Naive thymus-derived CD4-positive, alpha-beta T cell (primary cell): ENCODE results near the gene ISLR2. TPM values are rescaled to one million over a fixed set of nuclear protein-coding genes. Genes with fewer than 3 reads are reported as not detected.
"Not testable (repeated sequence)": the region's sequence is repeated elsewhere in the genome, so short reads cannot be mapped to it uniquely, and the experiment has no call there.

ENCODE experiments used
- ATAC-seq: fragments of 150-1000 bp; cut with Tn5 transposase; 2 replicates; pipeline ENCODE4 v1.10.0; 2021; ENCODE audit warnings: mild to moderate bottlenecking, moderate library complexity
- CTCF ChIA-PET: fragments of 350-600 bp; sonication (Branson Sonifier 250); formaldehyde crosslinking; loops from one replicate; lab custom pipeline; 2021; ENCODE audit warnings: antibody characterized with exemption; lab: Charles Lee
- POLR2A ChIA-PET: fragments of 350-600 bp; sonication (Branson Sonifier 250); formaldehyde crosslinking; loops from one replicate; lab custom pipeline; 2021; ENCODE audit warnings: antibody characterized with exemption, inconsistent platforms; lab: Charles Lee
- DNase-seq, 9 donors: peaks; one replicate each; pipeline versions ENCODE4 v3.0.0 to v3.0.0-alpha.2; 2020 to 2022; ENCODE audit warnings: mixed read lengths in 1 of 9
- H3K27ac ChIP-seq: one replicate; pipeline ENCODE4 v1.7.0; 2013; ENCODE audit warnings: mild to moderate bottlenecking, low read depth, low read length, moderate library complexity
- H3K27me3 ChIP-seq, 2 donors: one replicate each; pipeline ENCODE4 v1.7.0; 2013; ENCODE audit warnings: low read length in 2 of 2, mild to moderate bottlenecking in 2 of 2, moderate library complexity in 2 of 2; ENCODE audit not compliant: control insufficient read depth in 2 of 2, insufficient read depth in 2 of 2
- H3K36me3 ChIP-seq, 3 experiments: 1 replicate in 2 of 3; 2 replicates in 1 of 3; pipeline ENCODE4 v1.7.0; 2013; ENCODE audit warnings: low read length in 3 of 3, mild to moderate bottlenecking in 3 of 3, moderate library complexity in 1 of 3; ENCODE audit not compliant: insufficient read depth in 3 of 3, control insufficient read depth in 2 of 3
- H3K4me1 ChIP-seq, 2 donors: one replicate each; pipeline ENCODE4 v1.7.0; 2013; ENCODE audit warnings: low read length in 2 of 2, mild to moderate bottlenecking in 2 of 2, moderate library complexity in 1 of 2; ENCODE audit not compliant: control insufficient read depth in 2 of 2, insufficient read depth in 2 of 2
- H3K4me3 ChIP-seq: 2 replicates; pipeline ENCODE4 v1.7.0; 2013; ENCODE audit warnings: mild to moderate bottlenecking, low read length
- H3K9me3 ChIP-seq, 3 experiments: 1 replicate in 2 of 3; 2 replicates in 1 of 3; pipeline ENCODE4 v1.7.0; 2013; ENCODE audit warnings: low read length in 3 of 3; ENCODE audit not compliant: control insufficient read depth in 2 of 3
- H3K27ac Mint-ChIP-seq, 9 donors: one replicate each; pipeline ENCODE4 v1.8.0; 2020 to 2022; ENCODE audit warnings: mixed read lengths in 9 of 9, mild to moderate bottlenecking in 8 of 9, moderate library complexity in 5 of 9, inconsistent platforms in 2 of 9
- H3K27me3 Mint-ChIP-seq, 5 donors: one replicate each; pipeline ENCODE4 v1.8.0; 2021 to 2022; ENCODE audit warnings: mixed read lengths in 5 of 5, mild to moderate bottlenecking in 1 of 5
- H3K36me3 Mint-ChIP-seq, 5 donors: one replicate each; pipeline ENCODE4 v1.8.0; 2020 to 2022; ENCODE audit warnings: mixed read lengths in 5 of 5, mild to moderate bottlenecking in 3 of 5, inconsistent platforms in 1 of 5
- H3K4me1 Mint-ChIP-seq, 7 donors: one replicate each; pipeline ENCODE4 v1.8.0; 2020 to 2022; ENCODE audit warnings: mixed read lengths in 7 of 7, mild to moderate bottlenecking in 3 of 7, inconsistent platforms in 1 of 7
- H3K4me3 Mint-ChIP-seq, 10 donors: one replicate each; pipeline ENCODE4 v1.8.0; 2020 to 2022; ENCODE audit warnings: mild to moderate bottlenecking in 10 of 10, mixed read lengths in 10 of 10, moderate library complexity in 6 of 10, inconsistent platforms in 2 of 10
- H3K9me3 Mint-ChIP-seq, 11 donors: one replicate each; pipeline ENCODE4 v1.8.0; 2020 to 2022; ENCODE audit warnings: mixed read lengths in 11 of 11, mild to moderate bottlenecking in 4 of 11, inconsistent platforms in 1 of 11, moderate library complexity in 1 of 11
- intact Hi-C, 2 donors: fragments of 100-400 bp; cut with micrococcal nuclease; formaldehyde crosslinking; loops; one replicate each; pipeline ENCODE4 v1.15.1; 2023
- polyA plus RNA-seq, 2 donors: library from polyadenylated mRNA; unstranded; fragments of 300-500 nt; fragmentation: Illumina TruSeq; gene quantifications; one replicate each; pipeline ENCODE4 v1.2.3, GENCODE V29; 2021
- total RNA-seq, 6 experiments: library from RNA in 5 of 6; stranded (reverse) in 5 of 6; gene quantifications; 1 replicate in 5 of 6; 2 replicates in 1 of 6; pipeline ENCODE4 v1.2.3 and lab custom pipeline; 2021 to 2026

Gene ISLR2
- total and polyA plus RNA-seq, 7 experiments from 2014 or later = not detected

DNA sequence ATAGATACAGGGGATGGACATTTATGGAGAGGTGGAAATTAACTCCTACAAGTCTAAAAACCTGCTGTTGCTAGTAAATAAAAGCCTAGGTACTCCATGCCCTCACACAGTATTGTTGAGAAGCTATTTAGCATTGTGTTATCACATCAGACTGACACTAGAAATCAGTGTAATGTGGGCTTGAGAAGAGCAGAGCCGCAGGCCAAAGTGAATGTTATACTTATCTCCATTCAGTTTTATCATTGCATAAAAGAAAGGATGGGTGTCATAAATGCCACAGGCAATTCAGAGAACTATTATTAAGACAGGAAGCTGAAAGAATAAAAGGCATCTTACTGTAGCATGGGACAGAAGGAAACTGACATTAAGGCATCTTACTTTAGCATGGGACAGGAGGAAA, 29.4 kb downstream of the ISLR2 start:
- no peak overlapping the region for H3K4me3 Mint-ChIP-seq
- Histone ChIP-seq H3K27ac (no peak overlapping the region), H3K36me3 (no peaks in the 10 kb centered on the region), H3K9me3 (no peaks in the 10 kb centered on the region), H3K27me3 (no peaks in the 10 kb centered on the region), H3K4me1 (no peaks in the 10 kb centered on the region), H3K4me3 (no peak overlapping the region)
- DNase-seq (no peak), ATAC-seq (no peak)
- intact Hi-C loops = no loop called here
- peaks cover 9 to 44% (median 21%) of the 10 kb centered on the region in 5 donors for H3K27me3 Mint-ChIP-seq
- POLR2A ChIA-PET = no interaction called here
- H3K27ac Mint-ChIP-seq = no peak overlapping the region
- peaks cover 0 to 28% (median 9%) of the 10 kb centered on the region in 7 donors for H3K4me1 Mint-ChIP-seq
- CTCF ChIA-PET = interaction anchor here (0.6 kb wide), 1 partner anchor 206 kb away, joined by 3 read pairs; no protein-coding TSS in a partner anchor
- no peaks in the 10 kb centered on the region for H3K36me3 Mint-ChIP-seq
- peaks cover 0 to 8% (median 2%) of the 10 kb centered on the region in 11 donors for H3K9me3 Mint-ChIP-seq

DNA sequence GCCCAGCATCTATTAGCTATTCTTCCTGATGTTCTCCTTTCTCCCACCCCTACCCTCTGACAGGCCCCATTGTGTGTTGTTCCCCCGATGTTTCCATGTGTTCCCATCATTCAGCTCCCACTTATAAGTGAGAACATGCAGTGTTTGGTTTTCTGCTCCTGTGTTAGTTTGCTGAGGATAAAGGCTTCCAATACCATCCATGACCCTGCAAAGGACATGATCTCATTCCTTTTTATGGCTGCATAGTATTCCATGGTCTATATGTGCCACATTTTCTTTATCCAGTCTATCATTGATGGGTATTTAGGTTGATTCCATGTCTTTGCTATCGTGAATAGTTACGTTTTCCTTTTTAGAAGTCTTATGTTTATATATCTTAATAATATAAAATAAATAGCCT, 30.0 kb downstream of the ISLR2 start:
- H3K36me3 Mint-ChIP-seq, DNase-seq, H3K27ac ChIP-seq, ATAC-seq, H3K4me3 Mint-ChIP-seq, intact Hi-C loops, H3K36me3 ChIP-seq, H3K4me3 ChIP-seq, H3K27ac Mint-ChIP-seq, H3K9me3 ChIP-seq, H3K27me3 ChIP-seq, CTCF ChIA-PET, H3K4me1 ChIP-seq, POLR2A ChIA-PET: not testable (repeated sequence)
- Mint-ChIP-seq H3K9me3 (peaks cover 0 to 13% (median 3%) of the 10 kb centered on the region in 11 donors), H3K27me3 (peaks cover 4 to 44% (median 23%) of the 10 kb centered on the region in 5 donors), H3K4me1 (peaks cover 0 to 28% (median 9%) of the 10 kb centered on the region in 7 donors)

DNA sequence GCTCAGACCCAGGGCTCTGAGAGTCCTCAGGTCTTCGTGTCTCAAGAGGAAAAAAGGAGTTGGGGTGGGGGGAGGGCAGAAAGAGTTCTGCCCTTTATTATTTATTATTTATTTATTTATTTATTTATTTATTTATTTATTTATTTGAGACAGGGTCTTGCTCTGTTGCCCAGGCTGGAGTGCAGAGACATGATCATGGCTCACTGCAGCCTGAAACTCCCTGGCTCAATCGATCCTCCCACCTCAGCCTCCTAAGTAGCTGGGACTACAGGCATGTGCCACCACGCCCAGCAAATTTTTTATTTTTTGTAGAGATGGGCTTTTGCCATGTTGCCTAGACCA, 31.8 kb downstream of the ISLR2 start:
- DNase-seq, H3K36me3 Mint-ChIP-seq, intact Hi-C loops, CTCF ChIA-PET, H3K27me3 ChIP-seq, H3K4me3 Mint-ChIP-seq, H3K36me3 ChIP-seq, H3K4me1 ChIP-seq, ATAC-seq, POLR2A ChIA-PET, H3K27ac ChIP-seq, H3K9me3 ChIP-seq, H3K27ac Mint-ChIP-seq, H3K4me3 ChIP-seq: not testable (repeated sequence)
- Mint-ChIP-seq H3K9me3 (peaks cover 0 to 13% (median 3%) of the 10 kb centered on the region in 11 donors), H3K4me1 (peaks cover 0 to 24% (median 1%) of the 10 kb centered on the region in 7 donors), H3K27me3 (peaks cover 4 to 41% (median 23%) of the 10 kb centered on the region in 5 donors)

DNA sequence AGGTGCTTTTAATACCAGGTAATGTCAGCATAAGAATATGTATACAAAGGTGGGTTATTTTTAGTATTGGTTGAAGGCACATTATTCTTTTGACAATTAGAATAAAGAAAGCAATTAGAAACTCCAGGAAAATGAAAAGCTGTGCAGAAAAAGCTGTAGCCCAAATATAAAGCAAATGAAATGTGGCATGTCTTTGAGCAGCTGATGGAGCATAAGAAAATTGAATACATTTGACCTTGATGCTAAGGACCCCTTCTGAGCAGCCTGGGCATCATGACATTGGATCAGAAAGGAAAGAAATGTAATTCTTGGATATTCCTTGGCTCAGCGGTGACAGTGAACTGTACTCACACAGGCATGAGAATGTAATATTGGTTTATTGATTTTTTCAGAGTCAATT, 35.1 kb downstream of the ISLR2 start:
- CTCF ChIA-PET = no interaction called here
- no peaks in the 10 kb centered on the region for H3K4me1 ChIP-seq
- no peak overlapping the region for H3K4me3 Mint-ChIP-seq

DNA sequence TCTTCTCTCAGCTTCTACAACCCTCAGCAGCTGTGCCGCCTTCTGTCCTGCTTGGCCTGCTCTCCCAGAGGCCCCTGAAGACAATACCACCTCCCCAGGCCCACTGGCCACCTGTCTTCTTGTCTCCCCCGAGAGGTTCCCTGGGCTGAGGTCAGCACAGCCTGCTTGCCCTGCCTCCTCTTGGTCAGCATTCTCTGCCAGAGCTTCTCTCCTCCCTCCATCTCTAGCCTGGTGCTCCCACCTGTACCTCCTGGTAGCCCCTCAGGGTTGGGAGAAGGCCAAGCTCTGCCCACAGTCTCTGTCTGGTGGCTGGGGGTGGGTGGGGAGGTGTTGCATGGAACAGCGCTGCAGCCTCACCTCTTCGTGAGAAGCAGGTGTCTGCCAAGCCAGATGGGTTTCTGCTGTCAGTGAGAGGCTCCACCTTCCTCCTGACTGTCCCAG, 37.5 kb downstream of the ISLR2 start:
- peaks cover 0 to 25% (median 19%) of the 10 kb centered on the region in 5 donors for H3K27me3 Mint-ChIP-seq
- H3K4me1 Mint-ChIP-seq = peaks cover 0 to 6% (median 0%) of the 10 kb centered on the region in 7 donors
- H3K9me3 Mint-ChIP-seq = peaks cover 0 to 13% (median 3%) of the 10 kb centered on the region in 11 donors
- Histone ChIP-seq H3K9me3 (no peaks in the 10 kb centered on the region), H3K27ac (no peak overlapping the region), H3K36me3 (no peaks in the 10 kb centered on the region), H3K4me1 (no peaks in the 10 kb centered on the region), H3K4me3 (no peak overlapping the region), H3K27me3 (no peaks in the 10 kb centered on the region)
- intact Hi-C loops = no loop called here
- CTCF ChIA-PET = no interaction called here
- no peak overlapping the region for H3K4me3 Mint-ChIP-seq
- ATAC-seq = no peak
- peak in 1 of 9 donors; percentile 8 for DNase-seq
- POLR2A ChIA-PET = no interaction called here
- H3K36me3 Mint-ChIP-seq = no peaks in the 10 kb centered on the region
- peak overlapping the region in 1 of 9 donors; percentile 25 for H3K27ac Mint-ChIP-seq

More for the DNA sequence above, 35.1 kb downstream of the ISLR2 start:
- DNase-seq = no peak
- intact Hi-C loops = no loop called here
- no peak for ATAC-seq
- Mint-ChIP-seq H3K27me3 (peaks cover 0 to 35% (median 19%) of the 10 kb centered on the region in 5 donors), H3K9me3 (peaks cover 0 to 13% (median 3%) of the 10 kb centered on the region in 11 donors), H3K36me3 (no peaks in the 10 kb centered on the region), H3K4me1 (peaks cover 0 to 7% (median 0%) of the 10 kb centered on the region in 7 donors), H3K27ac (no peak overlapping the region)
- POLR2A ChIA-PET = no interaction called here
- H3K27ac ChIP-seq = no peak overlapping the region
- H3K4me3 ChIP-seq = no peak overlapping the region
- no peaks in the 10 kb centered on the region for H3K36me3 ChIP-seq
- no peaks in the 10 kb centered on the region for H3K27me3 ChIP-seq
- no peaks in the 10 kb centered on the region for H3K9me3 ChIP-seq

DNA sequence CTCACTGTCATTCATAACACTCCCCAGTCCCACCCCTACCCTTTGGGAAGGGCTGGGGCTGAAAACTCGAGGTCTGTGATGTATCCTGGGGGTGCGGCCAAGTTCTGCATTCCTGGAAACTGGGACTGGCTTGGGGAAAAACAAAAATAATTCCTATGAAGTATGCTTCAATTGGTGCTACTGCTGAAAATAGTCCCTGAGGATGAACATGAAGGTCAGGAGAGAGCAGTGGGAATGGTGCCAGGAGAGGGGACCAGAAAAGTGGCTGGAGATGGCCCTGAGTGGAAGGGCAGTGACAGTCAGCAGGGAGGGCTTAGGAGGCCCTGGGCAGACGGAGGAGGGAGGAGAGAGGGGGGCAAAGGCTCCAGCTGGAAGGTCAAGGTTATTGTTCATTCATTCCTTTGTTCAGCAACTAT, 38.3 kb downstream of the ISLR2 start:
- H3K9me3 Mint-ChIP-seq = peaks cover 0 to 13% (median 3%) of the 10 kb centered on the region in 11 donors
- no peaks in the 10 kb centered on the region for H3K4me1 ChIP-seq
- no peak overlapping the region for H3K4me3 ChIP-seq
- DNase-seq = no peak
- H3K36me3 Mint-ChIP-seq = no peaks in the 10 kb centered on the region
- H3K9me3 ChIP-seq = no peaks in the 10 kb centered on the region
- no peak overlapping the region for H3K27ac Mint-ChIP-seq
- CTCF ChIA-PET = no interaction called here
- H3K36me3 ChIP-seq = no peaks in the 10 kb centered on the region
- H3K27me3 ChIP-seq = no peaks in the 10 kb centered on the region
- peaks cover 0 to 19% (median 11%) of the 10 kb centered on the region in 5 donors for H3K27me3 Mint-ChIP-seq
- H3K4me1 Mint-ChIP-seq = peaks cover 0 to 6% (median 0%) of the 10 kb centered on the region in 7 donors
- ATAC-seq = no peak
- POLR2A ChIA-PET = no interaction called here
- H3K27ac ChIP-seq = no peak overlapping the region
- H3K4me3 Mint-ChIP-seq = no peak overlapping the region
- intact Hi-C loops = no loop called here
